Omental fat pad (tissue), 4 donors: ENCODE data around the gene TLL1. TPM values are rescaled to one million over a fixed set of nuclear protein-coding genes. Genes with fewer than 3 reads are reported as not detected.

Source experiments
- ATAC-seq: fragments of 150-250 bp; one replicate; pipeline ENCODE4 v1.9.1; 2016; ENCODE audit warnings: mild to moderate bottlenecking, moderate library complexity; ENCODE audit not compliant: low FRiP score
- DNase-seq: peaks from one replicate; pipeline ENCODE4 v3.0.0-alpha.2; 2019; ENCODE audit warnings: low spot score
- CTCF ChIP-seq, 3 donors: fragments of 450-650 bp; IDR thresholded peaks; one replicate each; pipeline ENCODE4 v1.5.1; 2016 to 2017; ENCODE audit warnings: antibody characterized with exemption in 3 of 3, mild to moderate bottlenecking in 3 of 3, moderate library complexity in 2 of 3
- small RNA-seq: library from RNA; depleted of rRNA; stranded (forward); fragments of <200 nt; gene quantifications from one replicate; pipeline ENCODE3, GENCODE V24; 2016
- total RNA-seq, 4 donors: library from RNA; depleted of rRNA; stranded (reverse); fragments of >200 nt; gene quantifications; one replicate each; pipeline ENCODE4 v1.1.0, GENCODE V29; 2016

The TLL1 gene
- total RNA-seq, 4 donors from 2014 or later = 3.2 to 22.2 (median 11.9) TPM

GRCh38 chr4:166143227-166143626 is 270.2 kb downstream of the TLL1 start:
- TF ChIP-seq CTCF (IDR thresholded peaks at IDR 0.05) = no peak
- DNase-seq = no peak
- ATAC-seq = no peak

- peak; percentile 94 for ATAC-seq
- DNase-seq = no peak
- TF ChIP-seq CTCF (IDR thresholded peaks at IDR 0.05) = no peak
Measured at GRCh38 chr4:166144607-166145006, 271.6 kb downstream of the TLL1 start.

- TF ChIP-seq CTCF (IDR thresholded peaks at IDR 0.05) = no peak
- DNase-seq = no peak
- ATAC-seq = no peak
Measured at GRCh38 chr4:166146806-166147540, 273.9 kb downstream of the TLL1 start.

Small RNAs within 50 kb of the gene (small RNA-seq; reads per million reads assigned to genes)
- gene RNA5SP170 = not detected
